ENCODE results near the gene IKZF3. TPM values are rescaled to one million over a fixed set of nuclear protein-coding genes. Genes with fewer than 3 reads are reported as not detected.

The IKZF3 gene
- total and polyA plus RNA-seq, 7 donors, result 0.01 to 0.82 (median 0.14) TPM

DNA sequence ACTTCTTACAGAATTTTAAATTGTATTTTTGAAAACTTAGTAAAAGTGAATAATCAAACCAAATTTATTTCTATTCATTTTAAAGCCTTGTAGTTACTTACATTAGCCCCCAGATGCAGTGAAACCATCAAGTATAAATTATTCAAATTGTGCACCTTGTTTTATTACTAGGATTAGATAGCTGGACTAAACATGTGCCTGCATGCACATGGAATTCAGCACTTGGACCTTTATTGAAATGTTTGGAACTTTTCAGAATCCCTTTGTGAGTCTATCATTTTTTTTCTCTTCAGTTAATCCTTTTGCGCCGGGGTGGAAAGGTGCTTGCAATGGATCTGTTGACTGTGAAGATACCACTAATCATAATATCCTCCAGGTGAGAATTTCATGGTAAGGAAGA, 8.6 kb upstream of the IKZF3 start:
- H3K27me3 ChIP-seq (ENCODE audit: insufficient read depth in 3 of 3, low read length in 2 of 3), result peaks cover under 1 to 26% (median 10%) of the 10 kb centered on the region in 3 donors
- H3K4me3 ChIP-seq, result no peak overlapping the region
- ATAC-seq (no peak), DNase-seq (no peak)
- no peak overlapping the region for H3K27ac ChIP-seq
- intact Hi-C loops (cut with DNase I), result no loop called here
- TF ChIP-seq, protein P1, sequence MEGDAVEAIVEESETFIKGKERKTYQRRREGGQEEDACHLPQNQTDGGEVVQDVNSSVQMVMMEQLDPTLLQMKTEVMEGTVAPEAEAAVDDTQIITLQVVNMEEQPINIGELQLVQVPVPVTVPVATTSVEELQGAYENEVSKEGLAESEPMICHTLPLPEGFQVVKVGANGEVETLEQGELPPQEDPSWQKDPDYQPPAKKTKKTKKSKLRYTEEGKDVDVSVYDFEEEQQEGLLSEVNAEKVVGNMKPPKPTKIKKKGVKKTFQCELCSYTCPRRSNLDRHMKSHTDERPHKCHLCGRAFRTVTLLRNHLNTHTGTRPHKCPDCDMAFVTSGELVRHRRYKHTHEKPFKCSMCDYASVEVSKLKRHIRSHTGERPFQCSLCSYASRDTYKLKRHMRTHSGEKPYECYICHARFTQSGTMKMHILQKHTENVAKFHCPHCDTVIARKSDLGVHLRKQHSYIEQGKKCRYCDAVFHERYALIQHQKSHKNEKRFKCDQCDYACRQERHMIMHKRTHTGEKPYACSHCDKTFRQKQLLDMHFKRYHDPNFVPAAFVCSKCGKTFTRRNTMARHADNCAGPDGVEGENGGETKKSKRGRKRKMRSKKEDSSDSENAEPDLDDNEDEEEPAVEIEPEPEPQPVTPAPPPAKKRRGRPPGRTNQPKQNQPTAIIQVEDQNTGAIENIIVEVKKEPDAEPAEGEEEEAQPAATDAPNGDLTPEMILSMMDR (IDR thresholded peaks at IDR 0.05), result peak; percentile 28
- 52 to 83% (median 79%) methylated on average over 2 of the region's 2 CpGs for WGBS, 3 donors
- H3K4me1 ChIP-seq, result no peaks in the 10 kb centered on the region
- H3K9me3 ChIP-seq, result no peaks in the 10 kb centered on the region
- no peaks in the 10 kb centered on the region for H3K36me3 ChIP-seq (ENCODE audit: insufficient read depth in 1 of 2, low read depth in 1 of 2)

DNA sequence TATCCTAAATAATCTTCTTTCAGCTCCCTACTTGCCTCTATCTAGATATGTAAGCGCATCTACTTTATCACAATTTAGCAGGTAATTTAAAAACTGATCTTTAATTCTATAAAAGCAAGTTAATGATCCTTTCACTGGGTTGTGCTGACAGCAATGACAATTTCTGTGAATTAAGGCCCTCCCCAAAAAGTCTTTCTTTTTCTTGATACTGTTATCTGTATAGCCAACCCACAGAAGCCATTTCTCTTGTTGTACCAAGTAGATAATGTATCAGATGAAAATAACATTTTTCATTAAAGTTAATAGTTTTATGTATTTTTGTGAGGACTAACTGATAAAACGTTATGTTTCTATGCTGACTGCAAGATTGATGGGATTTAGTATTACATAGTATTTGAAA, 7.7 kb upstream of the IKZF3 start:
- intact Hi-C loops (cut with DNase I), result no loop called here
- ATAC-seq (no peak), DNase-seq (no peak)
- WGBS, 3 donors, result 65 to 78% (median 76%) methylated on average over 2 of the region's 2 CpGs
- H3K36me3 ChIP-seq (ENCODE audit: insufficient read depth in 1 of 2, low read depth in 1 of 2), result no peaks in the 10 kb centered on the region
- H3K9me3 ChIP-seq, result no peaks in the 10 kb centered on the region
- no peaks in the 10 kb centered on the region for H3K4me1 ChIP-seq
- H3K27ac ChIP-seq, result no peak overlapping the region
- no peak overlapping the region for H3K4me3 ChIP-seq
- H3K27me3 ChIP-seq (ENCODE audit: insufficient read depth in 3 of 3, low read length in 2 of 3), result peaks cover 3 to 27% (median 17%) of the 10 kb centered on the region in 3 donors
- TF ChIP-seq, protein P1 (IDR thresholded peaks at IDR 0.05), result no peak

DNA sequence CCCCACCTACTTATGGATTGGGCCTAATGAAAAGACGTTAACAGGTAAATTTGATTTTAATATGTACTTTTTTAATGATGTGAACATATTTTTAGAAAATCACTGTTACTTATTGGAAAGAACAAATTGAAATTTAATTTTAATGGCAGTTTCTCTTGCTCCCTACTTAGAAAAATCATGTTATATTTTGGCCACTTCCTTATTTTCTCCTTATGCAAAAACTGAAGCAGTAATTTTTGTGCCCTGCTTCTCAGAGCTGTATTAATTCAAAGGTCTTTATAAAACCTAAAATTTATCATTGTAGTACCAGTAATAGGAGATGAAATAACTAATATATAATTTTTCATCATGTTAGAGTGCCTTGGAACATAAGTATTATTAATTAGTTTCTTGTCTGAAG, 6.7 kb upstream of the IKZF3 start:
- H3K36me3 ChIP-seq (ENCODE audit: insufficient read depth in 1 of 2, low read depth in 1 of 2), result no peaks in the 10 kb centered on the region
- ATAC-seq, result no peak
- intact Hi-C loops (cut with DNase I), result no loop called here
- peaks cover 3 to 31% (median 17%) of the 10 kb centered on the region in 3 donors for H3K27me3 ChIP-seq (ENCODE audit: insufficient read depth in 3 of 3, low read length in 2 of 3)
- H3K9me3 ChIP-seq, result no peaks in the 10 kb centered on the region
- H3K27ac ChIP-seq, result no peak overlapping the region
- H3K4me1 ChIP-seq, result no peaks in the 10 kb centered on the region
- H3K4me3 ChIP-seq, result no peak overlapping the region
- TF ChIP-seq, protein P1 (IDR thresholded peaks at IDR 0.05), result no peak
- DNase-seq, result no peak
- 89 to 95% (median 94%) methylated on average over 1 of the region's 1 CpG for WGBS, 3 donors

DNA sequence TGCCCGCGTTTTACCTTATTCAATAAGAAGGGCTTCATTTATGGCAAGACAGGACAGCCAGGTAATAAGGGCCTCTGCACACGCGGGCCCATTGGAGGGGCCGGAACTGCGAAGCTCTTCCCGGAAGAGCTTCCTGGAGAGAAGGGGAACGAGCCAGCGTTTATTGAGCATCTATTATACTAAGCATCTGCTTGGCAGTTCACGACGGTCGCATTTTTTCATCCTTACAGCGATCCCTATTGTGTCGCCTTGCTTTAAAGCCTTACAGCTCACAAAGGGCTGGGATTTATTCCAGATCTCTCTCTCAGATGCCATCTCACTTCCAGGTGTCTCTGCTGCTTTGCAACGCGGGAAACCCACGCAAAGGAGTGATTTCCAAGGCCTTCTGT, 4.4 kb upstream of the IKZF3 start:
- TF ChIP-seq, protein P1 (IDR thresholded peaks at IDR 0.05), result no peak
- Histone ChIP-seq H3K9me3 (no peaks in the 10 kb centered on the region), H3K4me1 (peaks cover 8% of the 10 kb centered on the region), H3K27ac (no peak overlapping the region), H3K27me3 (ENCODE audit: insufficient read depth in 3 of 3, low read length in 2 of 3) (peaks cover 3 to 51% (median 22%) of the 10 kb centered on the region in 3 donors), H3K4me3 (no peak overlapping the region), H3K36me3 (ENCODE audit: insufficient read depth in 1 of 2, low read depth in 1 of 2) (no peaks in the 10 kb centered on the region)
- ATAC-seq (no peak), DNase-seq (no peak)
- intact Hi-C loops (cut with DNase I), result loop anchor here in 1 of 2 donors (10.0 kb wide), 1 partner anchor 244 kb away; the partner anchor contains the start of gene PPP1R1B
- whole genome bisulfite sequencing, 3 donors, result 70 to 77% (median 72%) methylated on average over 17 of the region's 17 CpGs

Data from psoas muscle (tissue), 8 donors.